SK-MEL-5 (cell line): ENCODE results near the gene DNASE1. TPM values are rescaled to one million over a fixed set of nuclear protein-coding genes. Genes with fewer than 3 reads are reported as not detected.
"Not testable (repeated sequence)": the region's sequence is repeated elsewhere in the genome, so short reads cannot be mapped to it uniquely, and the experiment has no call there.

ENCODE experiments used
- DNase-seq: peaks from one replicate; pipeline ENCODE4 v3.0.0-alpha.2; 2016; ENCODE audit warnings: low read depth, low spot score
- in situ Hi-C: cut with HindIII; loops from 2 replicates; pipeline ENCODE4 v1.10.0; 2016; ENCODE audit warnings: low sequenced_read_pairs, high pct_unique_total_duplicates, low pct_unique_long_range_greater_than_20kb
- total RNA-seq: library from RNA; depleted of rRNA; stranded (reverse); fragments of >200 nt; shearing (Covaris generic); gene quantifications from 2 replicates; pipeline ENCODE4 v1.2.3, GENCODE V29; 2014

Gene DNASE1
- total RNA-seq, 1 experiment from 2014 or later: 3.9 TPM

GRCh38 chr16:3656160-3656490 lies 1.6 kb downstream of the DNASE1 start:
- DNase-seq, in situ Hi-C loops: not testable (repeated sequence)

- no peak for DNase-seq
- in situ Hi-C loops: no loop called here
Observed at GRCh38 chr16:3656491-3657468, 2.3 kb downstream of the DNASE1 start.

DNA sequence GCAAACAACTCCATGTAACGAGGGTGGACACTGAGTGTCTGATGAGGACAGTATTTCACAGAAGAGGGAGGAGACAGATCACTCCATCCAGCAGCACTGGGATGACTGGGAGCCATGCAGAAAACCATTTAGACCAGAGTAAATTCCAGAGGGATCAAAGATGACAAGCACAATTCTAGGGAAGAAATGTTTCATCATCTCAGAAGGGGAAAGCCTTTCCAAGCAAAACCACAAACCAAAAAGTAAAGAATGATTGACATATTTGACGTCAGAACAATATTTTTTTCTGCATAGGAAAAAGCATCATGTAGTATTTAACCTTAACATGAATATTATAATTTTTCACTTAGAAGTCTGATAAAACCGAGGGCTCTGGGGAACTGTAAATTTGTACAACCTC lies 4.8 kb downstream of the DNASE1 start:
- peak; percentile 31 for DNase-seq
- in situ Hi-C loops: no loop called here

DNA sequence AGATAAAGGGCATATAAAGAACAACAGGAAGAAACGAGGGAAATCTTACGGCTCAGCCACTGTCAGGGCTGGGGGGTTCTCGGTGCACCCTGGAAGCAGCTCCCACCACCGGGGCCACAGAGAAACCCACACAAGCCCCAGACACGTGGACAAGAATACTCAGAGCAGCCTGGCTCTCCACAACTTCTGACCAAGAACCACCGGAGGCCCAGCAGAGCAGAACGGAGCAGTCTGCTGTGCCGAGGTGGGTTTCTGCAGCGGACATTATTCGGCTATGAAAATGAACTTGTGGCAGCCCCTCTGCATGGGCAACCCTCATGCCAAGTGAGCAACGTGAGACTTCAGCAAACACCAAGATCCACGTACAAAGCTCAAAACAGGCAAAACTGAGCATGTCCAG lies 6.8 kb downstream of the DNASE1 start:
- DNase-seq: no peak
- in situ Hi-C loops: no loop called here

DNA sequence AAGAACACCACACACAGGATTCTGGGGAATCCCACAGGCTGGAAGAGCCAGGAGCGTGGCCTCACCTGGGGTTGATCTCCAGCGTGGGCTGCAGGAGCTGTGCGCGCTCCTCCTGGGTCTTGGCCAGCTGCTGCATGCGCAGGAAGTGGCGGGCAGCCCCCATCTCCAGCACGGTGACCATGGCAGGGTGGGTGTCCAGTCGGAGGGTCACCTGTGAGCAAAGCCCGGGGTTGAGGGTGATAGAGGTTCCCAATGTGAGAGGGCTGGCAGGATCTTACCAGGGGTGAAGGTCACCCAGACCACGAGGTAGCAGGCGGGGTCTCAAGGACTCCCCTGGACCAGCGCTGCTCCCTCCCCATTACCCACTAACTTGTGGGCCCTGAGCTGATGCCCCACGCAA lies 7.4 kb downstream of the DNASE1 start:
- in situ Hi-C loops: no loop called here
- no peak for DNase-seq

DNA sequence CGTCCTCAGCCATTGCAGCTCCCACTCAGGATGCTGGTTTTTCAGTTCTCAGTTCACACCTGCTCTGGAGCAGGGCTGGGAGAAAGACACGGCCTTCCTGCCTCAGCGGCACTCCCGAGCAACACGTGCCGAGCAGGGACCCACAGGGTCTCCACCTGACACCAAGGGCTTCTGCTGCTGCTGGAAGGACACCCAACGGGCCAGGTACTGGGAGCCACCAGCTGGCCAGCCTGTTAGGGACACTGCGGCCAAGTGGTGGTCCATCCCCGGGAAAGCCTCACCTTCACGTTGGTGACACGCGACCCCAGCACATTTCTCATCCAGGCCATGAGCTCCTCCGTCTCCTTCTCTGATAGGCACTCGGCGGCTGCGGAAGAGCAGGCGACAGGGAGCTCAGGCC lies 8.1 kb downstream of the DNASE1 start:
- DNase-seq: no peak
- in situ Hi-C loops: no loop called here

DNA sequence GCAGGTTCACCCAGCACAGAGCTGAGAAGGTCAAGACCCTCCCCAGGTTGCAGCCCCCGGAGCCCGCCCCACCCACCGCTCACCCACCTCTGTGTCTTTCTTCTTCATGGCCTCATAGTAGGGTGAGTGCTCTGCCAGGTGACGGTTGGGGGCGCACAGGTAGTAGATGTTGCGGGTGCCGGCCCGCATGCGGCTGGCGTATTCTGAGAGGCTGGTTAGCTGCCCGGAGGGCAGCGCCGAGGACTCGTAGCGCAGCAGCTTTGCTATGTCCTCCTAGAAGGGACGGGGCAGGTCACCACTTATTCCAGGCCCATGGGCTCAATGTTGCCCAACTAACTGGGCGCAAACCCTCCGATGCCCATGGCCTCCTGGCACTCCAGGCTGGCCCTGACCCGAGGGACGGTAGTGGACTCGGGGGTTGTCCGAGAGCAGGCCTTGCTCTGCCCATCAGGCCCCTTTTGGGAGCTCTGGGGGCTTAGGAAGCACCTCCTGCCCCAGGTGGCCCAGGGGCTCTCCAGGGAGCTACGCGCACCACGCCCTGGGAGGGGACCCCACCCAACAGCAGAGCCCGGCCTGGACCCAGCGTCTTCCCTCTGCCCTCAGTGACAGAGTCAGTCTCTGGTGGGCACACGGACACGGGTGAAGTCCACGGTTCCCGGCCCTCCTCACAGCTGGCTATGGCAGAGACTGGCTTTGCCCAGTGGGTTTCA lies 9.9 kb downstream of the DNASE1 start:
- in situ Hi-C loops: no loop called here
- DNase-seq: no peak

DNA sequence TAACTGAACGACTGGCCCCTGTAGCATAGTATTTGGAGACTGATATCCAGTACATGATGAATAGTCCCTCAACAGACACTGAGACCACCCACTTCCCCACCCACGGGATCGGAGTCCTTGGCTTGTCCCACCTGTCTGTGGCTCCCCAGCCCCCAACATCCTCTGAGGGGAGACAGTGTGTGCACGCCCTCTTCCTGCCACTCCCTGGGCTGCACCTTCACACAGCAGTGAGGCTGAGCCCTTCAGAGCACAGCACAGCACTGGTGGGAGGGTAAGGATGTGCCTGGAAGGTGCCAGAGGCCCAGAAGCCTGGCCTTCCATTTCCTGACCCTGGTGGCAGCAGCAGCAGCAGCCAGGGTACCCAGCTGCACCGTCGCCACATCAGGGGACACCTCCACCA lies 11.0 kb downstream of the DNASE1 start:
- in situ Hi-C loops: no loop called here

GRCh38 chr16:3668626-3669025 lies 14.1 kb downstream of the DNASE1 start:
- DNase-seq: no peak
- in situ Hi-C loops: no loop called here

More for the DNA sequence above, 11.0 kb downstream of the DNASE1 start:
- DNase-seq: no peak

DNA sequence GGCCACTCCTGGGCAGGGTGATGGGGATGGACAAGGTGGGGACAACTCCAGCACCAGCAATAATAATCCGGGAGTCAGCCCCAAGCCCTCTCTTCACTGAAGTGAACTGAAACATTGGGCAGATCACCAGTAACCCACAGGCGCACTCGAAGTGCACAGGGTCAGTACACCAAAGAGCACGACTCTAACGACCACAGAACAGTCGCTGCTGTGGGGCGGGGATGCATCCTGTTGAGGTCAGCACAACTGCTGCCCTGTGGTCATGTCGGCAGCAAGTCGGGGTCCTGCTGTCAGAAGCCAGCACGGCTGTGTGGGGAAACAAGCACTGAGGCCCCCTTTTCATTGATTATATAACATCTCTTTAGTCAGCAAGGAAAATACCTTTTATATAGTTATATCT lies 14.6 kb downstream of the DNASE1 start:
- DNase-seq: no peak
- in situ Hi-C loops: no loop called here

GRCh38 chr16:3670711-3671110 lies 16.2 kb downstream of the DNASE1 start:
- in situ Hi-C loops: no loop called here

DNA sequence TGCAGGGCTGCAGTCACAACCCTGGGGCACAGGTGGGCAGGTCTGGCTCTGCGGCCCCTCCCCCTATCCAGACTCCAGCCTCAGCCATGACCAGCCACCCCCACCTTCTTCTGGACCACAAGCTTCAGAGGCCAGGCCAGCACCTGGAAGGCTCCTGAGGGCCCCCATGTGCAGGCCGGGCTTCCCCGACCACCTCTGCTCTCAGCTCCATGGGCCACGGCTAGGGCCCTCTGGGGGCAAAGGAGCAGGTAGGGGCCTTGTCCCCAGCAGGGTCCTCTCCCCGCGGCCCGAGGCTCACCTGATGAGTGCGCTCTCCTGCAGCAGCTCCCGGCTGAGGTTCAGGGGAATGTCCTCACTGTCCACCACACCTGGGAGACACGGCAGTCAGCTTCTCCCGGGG lies 16.9 kb downstream of the DNASE1 start:
- no peak for DNase-seq
- in situ Hi-C loops: no loop called here

More at GRCh38 chr16:3670711-3671110, 16.2 kb downstream of the DNASE1 start:
- no peak for DNase-seq

DNA sequence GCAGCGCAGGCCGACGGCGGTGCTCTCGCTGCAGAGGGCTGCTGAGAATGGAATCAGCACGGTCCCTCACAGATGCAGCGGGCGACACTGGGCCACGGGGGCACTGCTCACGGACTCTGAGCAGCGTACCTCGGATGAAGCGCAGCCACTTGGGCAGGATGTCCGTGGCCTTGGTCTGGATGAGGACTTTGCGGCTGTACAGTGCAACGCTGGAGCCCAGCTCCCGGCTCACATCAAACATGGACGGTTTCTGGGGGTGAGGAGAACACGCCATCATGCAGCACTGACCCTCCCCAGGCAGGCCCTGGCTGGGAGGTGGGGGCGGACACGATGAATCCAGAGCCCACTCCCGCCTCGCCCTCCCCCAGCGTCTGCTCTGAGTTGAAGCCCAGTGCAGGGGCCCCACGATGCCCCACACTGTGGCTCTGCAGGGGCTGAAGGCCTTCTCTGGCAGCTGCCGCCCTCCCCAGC lies 18.1 kb downstream of the DNASE1 start:
- in situ Hi-C loops: no loop called here

DNA sequence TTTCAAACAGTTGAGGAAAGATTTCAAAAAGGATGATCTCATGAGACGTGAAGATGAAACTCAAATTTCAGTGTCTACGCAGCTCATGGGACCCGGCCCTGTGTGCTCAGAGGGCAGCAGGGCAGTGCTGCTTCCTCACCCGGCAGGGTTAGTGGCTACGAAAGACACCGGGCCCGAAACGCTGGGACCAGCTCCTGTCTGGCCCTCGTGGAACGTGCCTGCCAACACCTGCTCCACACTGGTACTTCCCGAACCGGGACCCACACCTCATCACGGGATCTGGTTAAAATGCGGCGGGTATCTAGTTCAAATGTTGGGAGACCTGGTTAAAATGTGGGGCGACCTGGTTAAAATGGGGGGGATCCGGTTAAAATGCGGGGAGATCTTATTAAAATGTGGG lies 18.7 kb downstream of the DNASE1 start:
- no peak for DNase-seq
- in situ Hi-C loops: no loop called here

More for the DNA sequence above, 18.1 kb downstream of the DNASE1 start:
- no peak for DNase-seq

DNA sequence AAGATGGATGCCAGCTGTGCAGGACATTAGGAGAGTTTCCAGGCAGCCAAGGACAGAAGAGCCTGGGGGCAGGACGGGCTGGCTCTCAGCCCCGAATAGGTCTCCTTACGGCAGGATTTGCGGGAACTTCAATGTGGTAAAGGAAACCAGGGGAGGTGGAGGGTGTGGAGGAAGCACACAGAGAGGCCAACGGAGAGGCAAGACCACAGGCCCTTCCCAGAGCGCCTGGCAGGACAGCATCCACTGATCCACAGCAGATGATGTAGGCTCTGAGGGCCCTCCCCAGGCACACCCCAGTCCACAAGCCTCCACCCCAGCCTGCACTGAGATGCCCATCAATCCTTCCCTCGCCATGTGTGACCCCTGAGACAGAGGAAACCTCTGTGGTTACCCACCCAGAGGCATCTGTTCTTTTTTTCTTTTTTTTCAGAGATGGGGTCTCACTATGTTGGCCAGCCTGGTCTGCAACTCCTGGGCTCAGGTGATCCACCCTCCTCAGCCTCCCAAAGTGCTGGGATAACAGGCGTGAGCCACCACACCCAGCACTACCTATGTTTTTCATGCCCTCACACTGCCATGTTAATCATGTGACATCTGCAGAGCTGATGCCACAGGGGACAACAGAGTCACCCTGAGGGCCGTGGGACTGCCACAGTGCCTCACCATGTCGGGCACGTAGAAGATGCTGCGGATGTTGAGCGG lies 19.3 kb downstream of the DNASE1 start:
- in situ Hi-C loops: no loop called here
- DNase-seq: no peak

DNA sequence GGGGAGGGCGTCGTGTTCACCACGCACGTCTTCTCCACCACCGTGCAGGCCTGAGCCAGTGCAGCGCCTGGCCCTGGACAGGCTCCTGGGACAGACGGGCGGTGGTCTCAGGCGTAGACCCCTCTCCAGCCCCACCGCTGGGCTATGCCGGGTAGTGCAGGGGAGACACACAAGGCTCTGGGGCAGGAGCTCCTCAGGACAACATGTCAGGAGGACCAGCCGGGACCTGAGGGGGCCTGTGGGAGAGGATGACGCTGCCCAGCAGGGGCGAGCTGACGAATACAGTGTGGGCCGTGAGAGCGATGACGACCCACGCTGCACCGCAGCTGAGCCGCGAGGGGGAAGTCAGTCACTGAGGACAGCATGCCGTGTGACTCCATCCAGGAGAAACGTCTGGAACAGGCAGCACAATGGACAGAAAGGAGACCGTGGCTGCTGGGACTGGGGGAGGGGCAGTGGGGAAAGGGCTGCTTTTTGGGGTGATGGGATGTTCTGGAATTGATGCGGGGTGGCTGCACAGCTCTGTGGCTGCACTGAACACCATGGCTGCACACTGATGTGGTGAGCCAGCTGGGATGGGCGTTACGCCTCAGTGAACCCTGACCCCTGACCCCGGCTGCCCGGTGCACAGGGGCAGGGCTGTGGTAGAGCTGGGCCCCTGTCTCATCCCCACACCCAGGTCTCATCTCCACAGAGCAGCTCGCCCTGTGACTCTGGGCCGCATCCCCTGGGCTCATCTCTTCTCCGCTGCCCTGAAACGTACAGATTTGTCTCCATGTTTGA lies 20.2 kb downstream of the DNASE1 start:
- DNase-seq: no peak
- in situ Hi-C loops: no loop called here

GRCh38 chr16:3675601-3676130 lies 21.2 kb downstream of the DNASE1 start:
- DNase-seq: no peak

More at GRCh38 chr16:3675601-3676130, 21.2 kb downstream of the DNASE1 start:
- in situ Hi-C loops: no loop called here
